Stimulated activated CD4-positive, alpha-beta T cell treated with anti-CD3 and anti-CD28 coated beads, Interleukin-1b, Interleukin-23, amount 100 ng/mL, for 24 hours (primary cell): Measurements from ENCODE around the gene DIS3L.
"Not testable (repeated sequence)": the region's sequence is repeated elsewhere in the genome, so short reads cannot be mapped to it uniquely, and the experiment has no call there.

ENCODE experiments used
- DNase-seq, 4 experiments: peaks; one replicate each; pipeline ENCODE4 v3.0.0-alpha.2; 2020; ENCODE audit warnings: low read depth in 4 of 4, low spot score in 1 of 4

The DIS3L gene

DNA sequence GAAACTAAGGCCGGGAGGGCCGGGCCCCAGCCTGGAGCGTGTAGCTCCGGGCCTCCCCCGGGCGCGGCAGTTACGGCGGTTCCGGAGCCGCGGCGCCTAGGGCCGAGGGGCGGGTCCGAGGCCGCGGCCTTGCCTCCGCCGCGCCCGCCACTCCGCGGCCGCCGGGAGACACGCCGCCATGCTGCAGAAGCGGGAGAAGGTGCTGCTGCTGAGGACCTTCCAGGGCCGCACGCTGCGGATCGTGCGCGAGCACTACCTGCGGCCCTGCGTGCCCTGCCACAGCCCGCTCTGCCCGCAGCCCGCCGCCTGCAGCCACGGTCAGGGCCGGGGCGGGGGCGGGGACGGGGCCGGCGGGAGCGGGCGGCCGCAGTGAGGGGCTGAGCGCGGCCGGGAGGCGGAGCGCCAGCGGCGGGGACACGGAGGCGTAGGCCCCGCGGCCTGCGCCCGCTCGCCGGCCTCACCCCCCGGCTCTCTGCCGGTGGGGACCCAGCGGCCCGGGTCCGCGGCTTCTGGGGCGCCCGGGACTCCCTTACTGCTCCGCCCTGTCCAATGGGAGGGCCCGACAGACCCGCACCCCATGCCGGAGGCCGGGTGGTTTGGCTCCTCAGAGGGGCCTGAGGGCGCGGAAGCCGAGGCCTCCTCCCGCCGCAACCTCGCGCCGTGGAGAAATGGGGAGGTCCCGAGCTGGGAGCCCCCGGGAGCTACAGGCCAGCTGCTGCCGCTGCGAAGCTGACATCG is at the start of gene DIS3L:
DIS3L (plus strand) TSS at position 150 of the 738 bp plus-strand sequence; CDS start at position 179, 29 bp downstream.
- DNase-seq, result peak; percentile 13 to 54 (median 40)

DNA sequence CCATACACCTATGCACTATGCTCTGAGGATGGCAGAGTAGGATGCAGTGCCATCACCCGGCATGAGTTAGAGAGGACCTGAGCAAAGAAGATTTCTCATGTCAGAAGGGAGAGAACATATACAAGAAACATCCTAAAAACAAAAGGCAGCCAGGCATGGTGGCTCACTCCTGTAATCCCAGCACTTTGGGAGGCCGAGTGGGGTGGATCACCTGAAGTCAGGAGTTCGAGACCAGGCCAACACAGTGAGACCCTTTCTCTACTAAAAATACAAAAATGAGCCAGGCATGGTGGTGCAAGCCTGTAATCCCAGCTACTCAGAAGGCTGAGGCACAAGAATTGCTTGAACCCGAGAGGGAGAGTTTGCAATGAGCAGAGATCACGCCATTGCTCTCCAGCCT is 47.5 kb upstream of the DIS3L start:
- DNase-seq, result not testable (repeated sequence)

DNA sequence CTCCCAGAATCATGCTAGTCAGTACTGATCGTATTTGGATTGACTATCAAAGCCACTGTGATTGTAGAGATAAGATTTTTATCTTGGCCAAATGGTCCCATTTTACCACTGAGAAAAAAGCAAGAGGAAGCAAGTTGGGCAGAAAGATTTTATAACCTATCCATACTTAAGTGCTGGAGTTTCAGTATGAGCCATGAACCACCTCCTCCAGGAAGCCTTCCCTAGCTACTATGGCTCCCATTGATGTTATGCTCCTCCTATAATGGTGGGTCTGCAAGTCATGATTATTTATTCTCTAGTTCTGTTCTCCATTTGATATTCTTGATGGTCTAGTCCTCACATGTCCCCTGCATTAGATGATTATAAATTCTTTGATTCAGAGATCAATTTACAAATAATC is 46.4 kb upstream of the DIS3L start:
- DNase-seq, result no peak

DNA sequence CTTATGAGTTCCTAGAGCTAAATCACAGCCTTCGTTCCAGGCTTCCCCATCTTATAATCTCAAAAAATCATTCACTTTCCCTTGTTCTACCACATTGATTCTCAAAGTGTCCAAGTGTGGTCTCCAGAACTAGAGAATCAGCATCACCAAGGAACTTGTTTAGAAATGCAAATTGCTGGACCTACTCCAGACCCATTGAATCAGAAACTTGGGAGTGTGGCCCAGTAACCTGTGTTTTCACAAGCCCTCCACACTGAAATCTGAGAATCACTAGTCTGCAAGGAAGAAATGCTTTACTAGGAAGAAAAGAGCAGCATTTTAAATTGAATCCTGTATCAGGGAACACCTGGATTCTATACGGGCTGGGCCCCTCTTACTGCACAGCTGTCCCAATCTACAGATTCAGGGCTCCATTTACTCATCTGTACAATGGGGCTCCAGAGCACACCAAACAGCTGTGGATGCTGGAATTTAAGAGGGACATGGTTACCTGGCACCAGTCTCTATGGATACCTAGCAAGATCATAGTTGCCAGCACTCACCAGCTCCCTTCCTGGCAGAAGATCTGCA is 43.7 kb upstream of the DIS3L start:
- DNase-seq, result no peak

DNA sequence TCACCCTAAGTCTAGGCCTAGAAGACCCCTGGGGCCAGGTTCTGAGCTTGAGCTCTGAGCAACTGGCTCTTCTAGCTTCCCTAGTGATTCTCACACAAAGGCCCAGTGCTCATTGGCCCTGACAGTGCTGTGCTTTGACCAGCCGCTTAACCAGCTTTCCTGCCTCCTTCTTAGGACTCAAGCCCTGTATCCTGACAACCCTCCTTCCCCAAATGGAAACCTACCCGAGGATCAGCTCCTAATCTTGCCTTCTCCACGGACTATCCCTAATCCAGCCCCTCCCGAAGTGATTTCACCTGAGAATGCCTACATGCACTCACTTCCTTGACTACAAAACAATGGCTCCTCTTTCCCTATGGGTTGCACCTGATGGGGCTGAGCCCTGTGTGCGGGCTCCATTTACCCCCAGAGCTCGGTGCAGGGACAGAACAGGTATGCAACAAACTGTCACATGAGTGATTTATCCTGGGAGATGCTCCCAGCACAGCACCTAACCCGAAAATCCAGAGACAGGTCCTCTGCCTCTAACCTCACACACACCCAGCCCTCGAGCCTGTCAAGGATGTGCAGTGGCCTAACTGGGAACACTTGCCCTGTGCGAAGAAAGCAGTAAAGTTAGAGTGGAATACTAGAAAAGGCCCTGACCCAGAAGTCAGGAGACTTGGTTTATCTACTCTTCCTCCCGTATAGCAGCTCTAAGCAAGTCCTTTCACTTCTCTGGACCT is 42.1 kb upstream of the DIS3L start:
- DNase-seq, result no peak

DNA sequence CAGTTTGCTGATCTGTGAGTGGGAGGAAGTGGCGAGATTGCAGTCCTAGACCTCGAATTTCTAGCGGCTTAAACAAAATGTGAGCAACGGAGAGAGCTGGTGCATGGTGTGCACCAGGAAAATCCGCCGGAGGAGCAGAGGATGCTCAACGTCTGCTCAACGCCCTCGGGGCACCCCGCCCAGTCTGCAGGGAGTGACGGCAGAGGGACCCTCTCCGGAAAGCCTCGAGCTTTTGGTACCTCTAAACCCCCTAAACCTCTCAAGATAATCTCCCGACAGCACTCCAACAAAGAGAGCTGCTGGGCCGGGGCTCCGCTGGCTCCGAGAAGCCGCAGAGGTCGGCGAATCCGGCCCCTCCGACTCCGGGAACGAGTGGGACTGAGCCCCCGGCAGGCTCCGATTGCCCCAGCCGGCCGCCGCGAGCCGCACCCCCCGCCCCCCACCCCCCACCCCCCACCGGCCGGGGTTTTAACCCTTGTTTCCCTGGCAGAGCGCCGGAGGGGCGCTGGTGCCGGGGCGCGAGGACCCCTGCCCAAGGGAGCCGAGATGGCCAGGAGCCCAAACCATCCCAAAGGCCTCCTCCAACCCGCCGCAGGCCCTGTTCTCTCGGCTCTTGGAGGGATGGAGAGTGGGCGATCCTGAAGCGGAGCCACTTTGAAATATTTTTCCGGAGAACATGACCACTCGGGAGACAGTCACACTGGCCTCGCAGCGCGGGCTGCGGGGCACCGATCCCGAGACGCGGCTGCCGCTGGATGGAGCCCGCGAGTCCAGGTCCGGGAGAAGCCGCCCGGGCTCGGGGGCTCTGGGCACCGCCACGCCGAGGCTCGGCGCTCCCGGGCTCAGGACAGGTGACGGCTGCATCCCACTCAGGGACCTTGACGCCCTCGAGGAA is 41.3 kb upstream of the DIS3L start:
- peak in 2 of 4 experiments; percentile 22 to 44 for DNase-seq

DNA sequence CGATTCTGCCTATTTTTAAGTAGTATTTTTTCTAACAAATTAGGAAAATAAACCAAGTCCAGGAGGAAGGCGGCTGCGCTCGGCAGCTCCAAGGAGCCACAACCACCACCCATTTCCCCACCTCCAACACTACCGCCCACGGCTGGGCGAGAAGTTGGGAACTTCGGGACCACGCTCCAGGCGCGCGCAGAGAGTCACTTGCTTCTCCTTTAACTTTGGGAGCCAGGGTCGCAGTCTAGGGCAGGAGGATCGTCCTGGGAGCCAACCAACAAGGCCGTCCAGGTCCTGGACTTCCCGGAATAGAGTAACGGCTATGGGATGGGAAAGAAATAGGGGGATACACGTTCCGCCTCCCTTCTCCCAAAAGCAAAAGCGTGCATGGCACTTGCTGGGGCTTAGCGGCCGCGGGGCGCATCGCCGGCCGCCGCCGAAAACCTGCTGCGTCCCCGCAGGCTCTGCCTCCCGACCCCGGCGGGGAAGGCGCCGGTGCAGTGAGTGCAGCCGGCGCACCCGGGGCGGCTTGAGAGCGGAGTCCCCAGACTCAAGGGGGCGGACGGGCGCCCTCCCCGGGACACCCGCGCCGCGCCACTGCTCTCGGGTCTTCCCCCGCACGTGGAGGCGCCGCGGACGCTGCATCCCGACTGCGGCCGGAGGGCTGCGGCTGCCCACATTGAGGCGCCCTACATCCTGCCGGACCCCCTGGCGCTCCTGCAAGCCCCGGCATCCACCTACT is 40.5 kb upstream of the DIS3L start:
- peak in 2 of 4 experiments; percentile 5 to 19 for DNase-seq

DNA sequence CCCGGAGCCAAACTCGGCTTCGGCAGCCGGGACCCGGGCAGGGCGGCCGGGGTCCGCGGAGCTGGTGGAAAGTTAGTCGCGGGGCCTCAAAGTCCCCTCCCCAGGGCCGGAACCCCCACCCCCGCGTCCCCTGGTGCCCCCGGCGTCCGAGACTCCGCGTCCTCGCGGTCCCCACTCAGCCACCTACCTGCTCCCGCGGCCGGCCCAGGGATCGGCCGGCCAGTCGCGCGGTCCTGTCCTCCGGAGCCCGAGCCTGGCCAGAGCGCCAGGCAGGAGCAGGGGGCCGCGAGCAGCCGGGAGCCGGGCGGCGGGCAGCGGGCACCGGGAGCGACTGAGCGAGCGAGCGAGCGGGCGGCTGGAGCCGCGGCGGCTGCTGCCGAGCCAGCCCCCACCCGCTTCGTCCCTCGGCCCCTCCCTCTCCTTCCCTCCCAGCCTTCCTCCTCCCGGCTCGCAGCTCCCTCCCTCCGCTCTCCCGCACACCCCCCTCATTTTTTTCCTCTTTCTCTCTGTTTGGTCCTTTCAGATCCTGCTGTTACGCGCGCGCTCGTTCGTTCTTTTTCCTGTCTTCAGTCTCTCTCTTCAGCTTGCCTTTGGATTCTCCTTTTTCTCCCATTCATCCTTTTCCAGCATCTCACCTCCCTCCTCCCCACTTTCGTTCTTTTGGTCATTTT is 39.8 kb upstream of the DIS3L start, which contains the start of gene MEGF11:
MEGF11 (minus strand) TSS at position 333 of the 671 bp plus-strand sequence. CDS start 125,347 bp downstream, outside the sequence.
- no peak for DNase-seq

DNA sequence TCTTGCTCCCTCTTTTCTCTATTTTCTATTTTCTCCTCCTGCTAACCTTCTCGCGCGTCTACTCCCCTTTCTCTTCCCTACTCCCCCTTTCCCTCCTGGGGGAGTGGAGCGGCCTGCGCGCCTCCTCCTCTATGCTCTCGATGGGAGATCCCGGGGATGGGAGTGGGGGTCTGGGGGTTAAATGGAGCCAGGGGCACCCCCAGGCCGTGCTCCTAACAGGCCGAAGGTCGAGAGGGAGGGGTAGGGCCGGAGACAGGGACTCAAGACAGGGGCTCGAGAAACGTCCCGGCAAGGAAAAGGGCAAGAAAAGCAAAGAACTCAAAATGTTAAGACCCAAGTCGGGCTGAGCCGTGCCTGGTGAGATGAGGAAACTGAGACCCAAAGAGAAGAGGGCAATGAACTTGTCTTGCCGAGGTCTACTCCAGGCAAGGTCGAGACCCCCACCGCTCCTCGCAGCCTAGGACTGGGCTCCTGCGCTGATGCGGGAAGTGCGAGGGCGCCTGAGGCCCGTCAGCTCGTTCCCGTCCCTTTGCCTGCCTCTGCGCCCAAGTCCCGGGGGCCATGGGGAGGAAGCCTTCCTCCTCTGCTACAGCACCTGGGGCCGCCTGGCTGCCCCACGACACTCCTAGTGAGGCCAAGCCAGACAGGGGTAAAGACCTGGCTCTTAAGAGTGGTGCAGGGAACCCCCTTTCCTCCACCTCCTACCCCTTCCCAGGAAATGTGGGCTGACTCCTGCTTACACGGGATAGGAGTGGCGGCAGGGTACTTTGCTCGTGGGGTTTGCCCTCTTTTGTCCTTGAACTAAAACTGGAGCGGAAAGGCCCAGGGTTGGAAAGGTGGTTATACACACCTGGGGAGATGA is 39.0 kb upstream of the DIS3L start:
- DNase-seq, result no peak

DNA sequence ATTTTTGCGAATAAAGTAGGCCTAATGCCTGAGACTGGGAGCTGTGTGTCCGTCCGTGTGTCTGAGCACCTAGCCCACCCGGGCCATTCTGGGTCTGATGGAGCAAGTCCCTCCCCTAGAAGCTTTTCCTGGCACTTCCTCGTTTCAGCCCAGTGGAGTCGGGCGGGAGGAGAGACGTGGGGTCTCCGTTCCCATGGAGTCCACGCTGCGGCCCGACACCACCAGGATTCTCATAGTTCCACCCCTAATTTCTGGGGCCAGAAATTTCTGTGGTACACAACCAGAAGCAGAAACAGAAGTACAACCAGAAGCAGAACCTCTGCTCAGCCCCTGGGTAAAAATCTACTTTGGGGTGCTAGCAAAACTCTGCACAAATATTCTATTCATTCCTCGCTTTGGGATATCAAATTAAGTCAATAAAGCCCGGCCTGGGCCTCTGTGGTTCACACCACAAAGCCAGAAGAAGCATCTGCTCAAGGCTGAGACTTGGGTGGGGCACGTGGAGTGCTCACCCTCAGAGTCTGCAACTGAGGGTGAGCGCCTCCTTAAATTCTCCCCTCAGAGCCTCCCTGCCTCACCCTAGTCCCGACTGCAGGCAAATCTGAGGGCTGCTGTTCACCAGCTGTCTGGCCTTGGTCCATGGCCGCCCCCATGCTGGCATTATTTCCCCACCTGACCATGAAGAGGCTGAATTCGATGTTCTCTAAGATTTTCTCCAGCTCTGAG is 38.3 kb upstream of the DIS3L start:
- DNase-seq, result no peak

DNA sequence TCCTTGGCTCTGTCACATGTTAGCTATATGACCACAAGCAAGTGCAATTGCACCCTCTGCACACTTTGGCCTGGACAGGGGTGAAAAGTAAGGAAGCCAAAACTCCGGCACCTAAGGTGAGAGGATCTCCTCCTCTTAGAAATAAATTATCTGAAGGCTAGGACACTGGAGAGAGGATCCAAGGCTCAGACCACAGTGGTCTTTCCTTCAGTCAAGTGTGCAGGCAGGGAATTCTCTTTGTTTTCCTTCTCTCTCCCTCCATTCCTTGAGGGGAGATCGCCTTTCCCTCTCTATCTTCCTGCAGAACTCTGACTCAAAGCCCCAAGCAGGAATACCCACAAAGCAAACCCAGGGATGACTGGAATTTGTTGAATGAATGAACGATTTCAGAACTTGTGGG is 36.7 kb upstream of the DIS3L start:
- no peak for DNase-seq

DNA sequence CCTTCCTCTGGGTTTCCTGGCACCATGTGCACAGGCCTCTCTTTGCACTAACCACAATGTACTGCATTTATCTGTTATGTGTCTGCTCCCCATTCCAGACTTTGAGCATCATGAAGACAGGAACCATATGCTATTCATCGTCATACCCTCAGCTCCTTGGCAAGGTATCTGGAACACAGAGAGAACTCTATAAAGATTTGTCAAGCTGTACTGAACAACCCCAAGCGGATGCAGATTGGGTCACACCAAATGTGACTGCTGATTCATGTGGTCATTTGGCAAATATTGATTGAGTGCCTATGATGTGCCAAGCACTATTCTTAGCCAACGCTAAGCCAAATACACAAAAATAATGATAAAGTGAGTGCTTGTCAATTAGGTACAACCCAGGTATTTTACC is 32.3 kb upstream of the DIS3L start:
- DNase-seq, result no peak

DNA sequence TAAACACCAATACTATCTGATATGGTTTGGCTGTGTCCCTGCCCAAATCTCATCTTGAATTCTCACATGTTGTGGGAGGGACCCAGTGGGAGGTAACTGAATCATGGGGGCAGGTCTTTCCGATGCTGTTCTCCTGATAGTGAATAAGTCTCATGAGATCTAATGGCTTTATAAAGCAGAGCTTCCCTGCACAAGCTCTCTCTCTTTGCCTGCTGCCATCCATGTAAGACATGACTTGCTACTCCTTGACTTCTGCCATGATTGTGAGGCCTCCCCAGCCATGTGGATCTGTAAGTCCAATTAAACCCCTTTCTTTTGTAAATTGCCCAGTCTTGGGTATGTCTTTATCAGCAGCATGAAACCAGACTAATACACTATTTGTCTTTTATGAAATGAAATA is 30.5 kb upstream of the DIS3L start:
- DNase-seq, result not testable (repeated sequence)

DNA sequence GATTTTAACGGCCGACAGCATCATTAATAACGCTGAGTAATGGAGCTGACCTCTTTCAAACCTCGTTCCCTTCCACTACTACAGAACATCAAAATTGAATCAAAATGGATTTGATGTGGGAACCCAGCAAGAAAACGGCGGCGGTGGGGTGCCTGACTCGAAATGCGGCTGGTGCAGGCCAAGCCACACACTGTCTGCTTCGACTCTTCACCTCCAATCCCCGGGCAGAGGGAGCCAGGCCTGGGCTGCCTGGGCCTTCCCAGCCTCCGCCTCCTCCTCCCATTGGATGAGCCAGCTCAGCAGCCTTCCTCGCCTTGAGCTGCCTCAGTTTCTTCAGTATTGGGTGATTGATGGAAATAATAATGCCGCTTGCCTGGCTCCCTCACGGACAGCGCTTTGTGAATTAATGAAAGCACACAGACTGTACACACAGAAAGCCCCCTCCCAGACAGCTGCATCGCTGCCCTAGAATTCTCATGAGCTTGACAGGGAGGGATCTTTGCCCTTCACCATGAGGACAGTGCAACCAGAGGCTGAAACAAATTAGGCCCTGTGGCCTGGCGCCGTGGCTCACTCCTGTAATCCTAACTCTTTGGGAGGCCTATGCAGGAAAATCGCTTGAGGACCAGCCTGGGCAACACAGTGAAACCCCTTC is 28.4 kb upstream of the DIS3L start:
- no peak for DNase-seq

DNA sequence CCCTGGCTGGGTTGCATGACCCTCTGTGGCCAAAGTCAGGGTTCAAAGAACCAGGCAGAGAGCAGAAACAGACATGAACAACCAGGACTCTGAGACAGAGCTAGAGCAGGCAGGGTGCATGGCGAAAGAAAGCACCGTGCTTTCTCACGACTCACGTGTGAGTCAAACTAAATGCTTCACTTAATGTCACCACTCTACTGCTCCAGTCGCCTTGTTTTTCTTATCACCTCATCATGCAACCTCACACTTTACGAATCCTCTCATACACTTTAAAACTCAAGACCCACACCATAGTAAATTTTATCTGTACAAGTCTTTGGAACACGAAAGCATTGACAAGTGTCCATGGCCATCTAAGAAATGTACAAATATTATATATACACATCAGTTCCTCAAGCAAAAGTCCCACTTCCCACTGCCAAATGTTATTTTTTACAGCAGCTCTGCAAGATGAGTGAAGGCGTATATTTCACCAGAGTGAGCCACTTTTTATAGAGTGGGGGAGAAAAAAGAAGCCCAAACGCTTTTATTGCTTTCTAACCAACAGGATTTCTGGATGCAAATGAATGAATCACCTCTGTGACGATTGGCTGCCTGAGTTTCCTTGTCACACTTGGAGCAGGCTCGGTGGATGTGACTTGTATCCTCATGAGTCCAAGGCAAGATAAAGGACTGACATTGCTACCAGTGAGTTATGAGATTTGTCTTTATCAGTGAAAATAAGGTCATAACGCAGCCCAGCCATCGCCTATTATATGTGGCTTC is 23.9 kb upstream of the DIS3L start:
- DNase-seq, result no peak

DNA sequence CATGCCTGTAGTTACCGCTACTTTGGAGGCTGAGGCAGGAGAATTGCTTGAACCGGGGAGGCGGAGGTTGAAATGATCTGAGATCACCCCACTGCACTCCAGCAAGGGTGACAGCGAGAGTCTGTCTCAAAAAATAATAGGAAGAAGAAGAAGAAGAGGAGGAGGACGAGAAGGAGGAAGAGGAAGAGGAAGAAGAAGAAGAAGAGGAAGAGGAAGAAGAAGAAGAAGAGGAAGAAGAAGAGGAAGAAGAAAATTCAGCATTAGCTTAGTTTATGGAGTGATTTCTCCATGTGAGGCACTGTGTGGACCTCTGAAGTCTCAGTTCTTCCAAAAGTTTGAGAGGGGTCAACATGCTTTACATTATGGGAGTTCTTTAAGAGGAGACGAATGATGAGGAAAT is 22.4 kb upstream of the DIS3L start:
- no peak for DNase-seq

DNA sequence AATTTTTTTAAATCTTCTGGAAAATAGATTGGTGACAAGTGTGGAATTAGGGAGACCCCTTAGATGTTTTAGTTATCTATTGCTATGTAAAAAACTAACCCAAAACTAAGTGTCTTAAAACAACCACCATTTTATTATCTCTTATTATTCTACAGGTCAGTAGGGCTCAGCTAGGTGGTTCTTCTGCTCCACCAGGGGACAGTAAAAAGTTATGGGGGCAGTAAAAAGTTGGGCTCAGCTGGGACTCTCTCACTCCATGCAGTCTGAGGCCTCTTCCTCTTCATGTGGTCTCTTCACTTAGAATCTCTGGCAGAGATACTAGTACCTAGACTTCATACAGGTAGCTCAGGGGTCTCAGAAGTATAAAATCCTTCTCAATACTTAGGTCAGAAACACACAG is 18.0 kb upstream of the DIS3L start:
- DNase-seq, result no peak
